Measurements from ENCODE around the gene TAS2R41.
"Not testable (repeated sequence)": the region's sequence is repeated elsewhere in the genome, so short reads cannot be mapped to it uniquely, and the experiment has no call there.

TAS2R41 gene

GRCh38 chr7:143485500-143485899 lies 7.8 kb downstream of the TAS2R41 start:
- H3K36me3 ChIP-seq (ENCODE audit: control insufficient read depth in 2 of 2, insufficient read depth in 1 of 2, low read length in 2 of 2), result no peaks in the 10 kb centered on the region
- ChIA-PET CTCF (no interaction called here), POLR2A (no interaction called here)
- no peaks in the 10 kb centered on the region for H3K4me1 ChIP-seq (ENCODE audit: control insufficient read depth, insufficient read depth, low read length)
- no peak for TF ChIP-seq REPIN1 (tag by site-specific recombination; IDR thresholded peaks at IDR 0.05; ENCODE audit: low read depth)
- no peak for TF ChIP-seq BCL11A (tag by site-specific recombination; IDR thresholded peaks at IDR 0.05; ENCODE audit: low read depth)
- no peaks in the 10 kb centered on the region for H3K9me3 ChIP-seq (ENCODE audit: control insufficient read depth, insufficient read depth, low read depth, low read length)
- H3K4me3 ChIP-seq (ENCODE audit: low read depth, low read length), result no peak overlapping the region
- H3K27ac ChIP-seq (ENCODE audit: extremely low read depth, low read depth, low read length), result no peak overlapping the region

DNA sequence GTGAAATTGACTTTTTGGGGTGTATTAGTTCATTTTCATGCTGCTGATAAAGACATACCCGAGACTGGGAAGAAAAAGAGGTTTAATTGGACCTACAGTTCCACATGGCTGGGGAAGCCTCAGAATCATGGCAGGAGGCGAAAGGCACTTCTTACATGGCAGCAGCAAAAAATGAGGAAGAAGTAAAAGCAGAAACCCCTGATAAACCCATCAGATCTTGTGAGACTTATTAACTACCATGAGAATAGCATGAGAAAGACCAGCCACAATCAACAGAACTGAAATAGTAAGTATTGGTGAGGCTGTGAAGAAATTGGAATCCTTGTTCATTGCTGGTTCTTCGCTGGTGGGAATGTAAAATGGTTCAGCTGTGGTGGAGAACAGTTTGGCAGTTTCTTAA lies 8.6 kb downstream of the TAS2R41 start:
- CTCF ChIA-PET; POLR2A ChIA-PET; H3K4me3 ChIP-seq (ENCODE audit: low read depth, low read length); H3K4me1 ChIP-seq (ENCODE audit: control insufficient read depth, insufficient read depth, low read length); H3K9me3 ChIP-seq (ENCODE audit: control insufficient read depth, insufficient read depth, low read depth, low read length); H3K27ac ChIP-seq (ENCODE audit: extremely low read depth, low read depth, low read length); H3K36me3 ChIP-seq (ENCODE audit: control insufficient read depth in 2 of 2, insufficient read depth in 1 of 2, low read length in 2 of 2): not testable (repeated sequence)

GRCh38 chr7:143487061-143487460 lies 9.4 kb downstream of the TAS2R41 start:
- H3K27ac ChIP-seq (ENCODE audit: extremely low read depth, low read depth, low read length), result no peak overlapping the region

GRCh38 chr7:143487566-143487965 lies 9.9 kb downstream of the TAS2R41 start:
- TF ChIP-seq ZNF488 (tag by site-specific recombination; IDR thresholded peaks at IDR 0.05), result no peak
- TF ChIP-seq, protein P1, sequence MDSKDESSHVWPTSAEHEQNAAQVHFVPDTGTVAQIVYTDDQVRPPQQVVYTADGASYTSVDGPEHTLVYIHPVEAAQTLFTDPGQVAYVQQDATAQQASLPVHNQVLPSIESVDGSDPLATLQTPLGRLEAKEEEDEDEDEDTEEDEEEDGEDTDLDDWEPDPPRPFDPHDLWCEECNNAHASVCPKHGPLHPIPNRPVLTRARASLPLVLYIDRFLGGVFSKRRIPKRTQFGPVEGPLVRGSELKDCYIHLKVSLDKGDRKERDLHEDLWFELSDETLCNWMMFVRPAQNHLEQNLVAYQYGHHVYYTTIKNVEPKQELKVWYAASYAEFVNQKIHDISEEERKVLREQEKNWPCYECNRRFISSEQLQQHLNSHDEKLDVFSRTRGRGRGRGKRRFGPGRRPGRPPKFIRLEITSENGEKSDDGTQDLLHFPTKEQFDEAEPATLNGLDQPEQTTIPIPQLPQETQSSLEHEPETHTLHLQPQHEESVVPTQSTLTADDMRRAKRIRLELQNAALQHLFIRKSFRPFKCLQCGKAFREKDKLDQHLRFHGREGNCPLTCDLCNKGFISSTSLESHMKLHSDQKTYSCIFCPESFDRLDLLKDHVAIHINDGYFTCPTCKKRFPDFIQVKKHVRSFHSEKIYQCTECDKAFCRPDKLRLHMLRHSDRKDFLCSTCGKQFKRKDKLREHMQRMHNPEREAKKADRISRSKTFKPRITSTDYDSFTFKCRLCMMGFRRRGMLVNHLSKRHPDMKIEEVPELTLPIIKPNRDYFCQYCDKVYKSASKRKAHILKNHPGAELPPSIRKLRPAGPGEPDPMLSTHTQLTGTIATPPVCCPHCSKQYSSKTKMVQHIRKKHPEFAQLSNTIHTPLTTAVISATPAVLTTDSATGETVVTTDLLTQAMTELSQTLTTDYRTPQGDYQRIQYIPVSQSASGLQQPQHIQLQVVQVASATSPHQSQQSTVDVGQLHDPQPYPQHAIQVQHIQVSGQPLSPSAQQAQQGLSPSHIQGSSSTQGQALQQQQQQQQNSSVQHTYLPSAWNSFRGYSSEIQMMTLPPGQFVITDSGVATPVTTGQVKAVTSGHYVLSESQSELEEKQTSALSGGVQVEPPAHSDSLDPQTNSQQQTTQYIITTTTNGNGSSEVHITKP (tag by site-specific recombination; IDR thresholded peaks at IDR 0.05), result peak; percentile 56
- H3K4me3 ChIP-seq (ENCODE audit: low read depth, low read length), result no peak overlapping the region
- CTCF ChIA-PET, result interaction anchor here (0.6 to 1.0 kb wide), 2 partner anchors 17 to 205 kb away, joined by 3 read pairs; no protein-coding TSS in a partner anchor
- POLR2A ChIA-PET, result no interaction called here
- no peaks in the 10 kb centered on the region for H3K9me3 ChIP-seq (ENCODE audit: control insufficient read depth, insufficient read depth, low read depth, low read length)
- H3K27ac ChIP-seq (ENCODE audit: extremely low read depth, low read depth, low read length), result no peak overlapping the region
- H3K36me3 ChIP-seq (ENCODE audit: control insufficient read depth in 2 of 2, insufficient read depth in 1 of 2, low read length in 2 of 2), result no peaks in the 10 kb centered on the region
- no peaks in the 10 kb centered on the region for H3K4me1 ChIP-seq (ENCODE audit: control insufficient read depth, insufficient read depth, low read length)

More at GRCh38 chr7:143487061-143487460, 9.4 kb downstream of the TAS2R41 start:
- TF ChIP-seq ZSCAN30 (tag by site-specific recombination; IDR thresholded peaks at IDR 0.05) (no peak), ZNF768 (tag by site-specific recombination; IDR thresholded peaks at IDR 0.05) (no peak), KLF16 (tag by site-specific recombination; IDR thresholded peaks at IDR 0.05) (no peak)
- TF ChIP-seq, protein P2, sequence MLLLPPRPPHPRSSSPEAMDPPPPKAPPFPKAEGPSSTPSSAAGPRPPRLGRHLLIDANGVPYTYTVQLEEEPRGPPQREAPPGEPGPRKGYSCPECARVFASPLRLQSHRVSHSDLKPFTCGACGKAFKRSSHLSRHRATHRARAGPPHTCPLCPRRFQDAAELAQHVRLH (tag by site-specific recombination; IDR thresholded peaks at IDR 0.05), result no peak
- no peaks in the 10 kb centered on the region for H3K36me3 ChIP-seq (ENCODE audit: control insufficient read depth in 2 of 2, insufficient read depth in 1 of 2, low read length in 2 of 2)
- H3K4me1 ChIP-seq (ENCODE audit: control insufficient read depth, insufficient read depth, low read length), result no peaks in the 10 kb centered on the region
- POLR2A ChIA-PET, result no interaction called here
- no peak overlapping the region for H3K4me3 ChIP-seq (ENCODE audit: low read depth, low read length)
- H3K9me3 ChIP-seq (ENCODE audit: control insufficient read depth, insufficient read depth, low read depth, low read length), result no peaks in the 10 kb centered on the region
- CTCF ChIA-PET, result interaction anchor here (1.0 kb wide), 1 partner anchor 18 kb away, joined by 3 read pairs; no protein-coding TSS in a partner anchor

DNA sequence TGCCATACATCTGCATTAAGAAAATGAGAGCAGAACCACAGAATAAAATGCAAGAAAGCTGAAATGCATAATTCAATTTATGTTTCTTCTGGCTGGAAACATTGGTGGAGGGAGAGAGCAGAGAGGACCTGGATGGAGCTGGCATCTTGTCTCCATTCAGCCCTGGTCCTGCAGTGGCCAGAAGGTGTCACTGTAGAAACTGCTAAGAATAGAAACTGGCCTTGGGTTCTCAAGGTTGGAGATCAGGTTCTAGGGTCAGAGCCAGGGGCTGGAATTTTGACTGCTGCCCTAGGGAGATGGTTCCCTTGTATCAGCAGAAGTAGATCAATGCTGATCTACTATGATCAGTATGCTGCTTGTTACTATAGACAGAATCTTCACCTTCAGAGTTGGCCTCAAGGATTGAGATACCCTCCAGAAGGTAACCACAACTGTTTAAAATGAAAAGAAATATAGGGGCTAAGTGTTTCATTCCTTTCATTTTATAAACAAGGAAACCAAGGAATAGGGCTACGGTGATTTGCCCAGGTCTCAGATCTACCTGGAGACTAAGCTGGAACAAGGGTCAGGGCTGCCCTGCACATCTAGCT lies 13.1 kb downstream of the TAS2R41 start:
- H3K4me1 ChIP-seq (ENCODE audit: control insufficient read depth, insufficient read depth, low read length), result no peaks in the 10 kb centered on the region
- POLR2A ChIA-PET, result no interaction called here
- CTCF ChIA-PET, result interaction anchor here (0.5 to 1.7 kb wide), 9 partner anchors 9 to 87 kb away, joined by 3 to 5 read pairs (median 3); no protein-coding TSS in a partner anchor

More for the DNA sequence above, 13.1 kb downstream of the TAS2R41 start:
- Histone ChIP-seq H3K9me3 (ENCODE audit: control insufficient read depth, insufficient read depth, low read depth, low read length) (no peaks in the 10 kb centered on the region), H3K27ac (ENCODE audit: extremely low read depth, low read depth, low read length) (no peak overlapping the region), H3K36me3 (ENCODE audit: control insufficient read depth in 2 of 2, insufficient read depth in 1 of 2, low read length in 2 of 2) (no peaks in the 10 kb centered on the region), H3K4me3 (ENCODE audit: low read depth, low read length) (no peak overlapping the region)
- TF ChIP-seq ZNF514 (tag by site-specific recombination; IDR thresholded peaks at IDR 0.05) (no peak), ZNF654 (tag by site-specific recombination; IDR thresholded peaks at IDR 0.05; ENCODE audit: low read depth) (peak; percentile 21; the same call in 1 of the 2 replicates), ZNF707 (tag by site-specific recombination; IDR thresholded peaks at IDR 0.05) (no peak), CTCF (tag by site-specific recombination; IDR thresholded peaks at IDR 0.05) (peak; percentile 28; the same call in 1 of the 2 replicates)
